A549 treated with AZD9567 at 1 μM for 4 hours (cell line): ENCODE results near the gene LUZP1. TPM values are rescaled to one million over a fixed set of nuclear protein-coding genes. Genes with fewer than 3 reads are reported as not detected.

Experiments used
- total RNA-seq: library from RNA; stranded (reverse); fragments of 200-300 nt; extraction: Qiagen RNA extraction; gene quantifications from 5 replicates; pipeline ENCODE4 v1.2.3, GENCODE V29; 2022; ENCODE audit not compliant: insufficient read depth

LUZP1 gene
- 19.5 to 22.5 TPM (median 21.1 TPM) in 5 replicates for total RNA-seq

DNA sequence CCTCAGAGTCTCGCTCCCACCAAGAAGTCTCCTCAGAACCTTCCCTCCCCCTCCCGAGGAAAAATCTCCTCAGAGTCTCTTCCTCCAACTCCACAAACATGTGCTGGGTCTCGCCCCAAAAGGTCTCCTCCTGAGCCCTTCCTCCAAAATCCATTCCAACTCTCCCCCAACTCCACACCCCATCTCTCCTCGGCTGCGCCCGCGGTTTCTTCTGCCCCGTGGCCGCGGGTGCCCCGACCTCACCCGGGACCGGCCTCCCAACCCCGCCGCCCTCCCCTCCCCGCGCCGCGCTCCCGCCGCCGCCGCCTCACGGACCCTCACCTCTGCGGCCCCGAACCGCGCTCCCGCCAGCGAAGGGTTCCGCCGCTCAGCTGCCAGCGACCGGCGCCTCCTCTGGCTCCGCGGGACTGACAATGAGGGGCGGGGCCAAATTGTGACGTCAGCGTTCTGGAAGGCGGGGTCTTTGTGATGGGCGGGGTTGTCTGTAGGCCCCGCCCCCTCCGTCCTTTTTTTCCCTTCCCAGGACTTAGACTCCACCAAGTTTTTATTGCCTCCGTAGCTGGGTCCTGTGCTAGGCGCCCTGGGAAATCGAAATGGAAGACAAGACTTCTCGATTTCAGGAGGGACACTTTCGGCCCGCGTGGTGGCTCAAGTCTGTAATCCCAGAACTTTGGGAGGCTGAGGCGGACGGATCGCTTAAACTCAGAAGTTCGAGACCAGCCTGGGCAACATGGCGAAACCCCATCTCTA lies at the start of gene LUZP1:
LUZP1 (minus strand) TSS at position 412 of the 750 bp plus-strand sequence.

GRCh38 chr1:23217421-23218115 lies 48.9 kb upstream of the LUZP1 start, which contains the start of gene HTR1D:
HTR1D (minus strand) TSS chr1:23217502; CDS start chr1:23194219, 23,283 bp downstream.

Other genes with a start within 250 kb of the LUZP1 start
- gene LACTBL1, start 196.0 kb downstream of the LUZP1 start, total RNA-seq, result not detected in 5 replicates
- not detected in 5 replicates for gene TEX46, start 153.0 kb downstream of the LUZP1 start, total RNA-seq
- gene KDM1A, start 149.4 kb downstream of the LUZP1 start, total RNA-seq, result 78.4 to 101 TPM (median 82.1 TPM) in 5 replicates
- gene HTR1D, start 48.6 kb upstream of the LUZP1 start, total RNA-seq, result 10.4 to 11.9 TPM (median 11.5 TPM) in 5 replicates
- gene HNRNPR, start 175.4 kb upstream of the LUZP1 start, total RNA-seq, result 144 to 213 TPM (median 156 TPM) in 5 replicates
- gene ZNF436, start 201.0 kb upstream of the LUZP1 start, total RNA-seq, result 4.9 to 6.9 TPM (median 4.9 TPM) in 5 replicates